Endothelial cell of umbilical vein (primary cell): Measurements from ENCODE around the gene DYNLT2. TPM values are rescaled to one million over a fixed set of nuclear protein-coding genes. Genes with fewer than 3 reads are reported as not detected.

ENCODE experiments used
- BruUV-seq: library from RNA; stranded (reverse); fragments of 400-500 nt; replicated peaks from 2 replicates; lab custom pipeline; 2021; lab: Mats Ljungman, UMichigan
- CTCF ChIA-PET: fragments of 300-600, 350-600 bp; sonication (Branson Sonifier 250); formaldehyde crosslinking; loops from one replicate; lab custom pipeline; 2021; ENCODE audit warnings: antibody characterized with exemption, inconsistent platforms; lab: Charles Lee
- POLR2A ChIA-PET: fragments of 300-600, 350-600 bp; sonication (Branson Sonifier 250); formaldehyde crosslinking; loops from one replicate; lab custom pipeline; 2021; ENCODE audit warnings: antibody characterized with exemption, inconsistent platforms; lab: Charles Lee
- DNase-seq: peaks from one replicate; pipeline ENCODE4 v3.0.0-alpha.2; 2011; ENCODE audit warnings: low read depth, low spot score
- FAIRE-seq: peaks from 2 replicates; lab custom pipeline; 2011; peaks lifted over from hg19 to GRCh38; lab: Jason Lieb, UNC
- H2AFZ ChIP-seq: 2 replicates; pipeline ENCODE4 v1.6.0; 2012; ENCODE audit warnings: low read depth, low read length, control low read depth, inconsistent platforms
- H3K27ac ChIP-seq: 2 replicates; pipeline ENCODE4 v1.5.1; 2011; ENCODE audit warnings: low read depth, mild to moderate bottlenecking, control low read depth, low read length, moderate library complexity; ENCODE audit not compliant: insufficient read depth
- H3K27me3 ChIP-seq, 2 experiments: 2 replicates each; pipeline versions ENCODE4 v1.6.0 to v1.6.1; 2011; ENCODE audit warnings: low read length in 2 of 2, mixed read lengths in 1 of 2; ENCODE audit not compliant: control insufficient read depth in 2 of 2, insufficient read depth in 2 of 2
- H3K36me3 ChIP-seq, 2 experiments: 2 replicates in 1 of 2; 3 replicates in 1 of 2; pipeline ENCODE4 v1.5.1; 2011; ENCODE audit warnings: low read length in 2 of 2, mild to moderate bottlenecking in 1 of 2, moderate library complexity in 1 of 2; ENCODE audit not compliant: control insufficient read depth in 2 of 2, insufficient read depth in 2 of 2; ENCODE audit errors: extremely low read depth in 1 of 2
- H3K4me1 ChIP-seq: 3 replicates; pipeline ENCODE4 v1.5.1; 2011; ENCODE audit warnings: mild to moderate bottlenecking, low read length; ENCODE audit not compliant: control insufficient read depth, insufficient read depth; ENCODE audit errors: extremely low read depth
- H3K4me2 ChIP-seq: 2 replicates; pipeline ENCODE4 v1.6.1; 2011; ENCODE audit warnings: low read length, control low read depth, mixed read lengths; ENCODE audit not compliant: insufficient read depth
- H3K4me3 ChIP-seq, 3 experiments: fragments of 200-600 bp in 1 of 3; sonication (generic), shearing (Covaris generic) in 1 of 3; replicated peaks in 1 of 3; 2 replicates each; pipeline ENCODE4 v1.5.1; 2011 to 2016; ENCODE audit warnings: control low read depth in 3 of 3, low read length in 3 of 3, mild to moderate bottlenecking in 2 of 3, inconsistent platforms in 1 of 3, low read depth in 1 of 3, moderate library complexity in 1 of 3; ENCODE audit not compliant: insufficient read depth in 1 of 3
- H3K79me2 ChIP-seq: 2 replicates; pipeline ENCODE4 v1.6.0; 2012; ENCODE audit warnings: low read length, inconsistent platforms; ENCODE audit not compliant: control insufficient read depth, insufficient read depth
- H3K9ac ChIP-seq: replicated peaks from 2 replicates; pipeline ENCODE3; 2011; ENCODE audit warnings: low read length, control low read depth; ENCODE audit not compliant: insufficient read depth; ENCODE audit errors: extremely low read depth
- H3K9me1 ChIP-seq: replicated peaks from 3 replicates; pipeline ENCODE4 v1.6.0; 2011; ENCODE audit warnings: mild to moderate bottlenecking, low read length; ENCODE audit not compliant: control insufficient read depth, insufficient read depth; ENCODE audit errors: extremely low read depth
- H3K9me3 ChIP-seq: replicated peaks from 2 replicates; pipeline ENCODE4 v1.5.1; 2012; ENCODE audit warnings: low read length, inconsistent platforms; ENCODE audit not compliant: control insufficient read depth, insufficient read depth
- H4K20me1 ChIP-seq: replicated peaks from 2 replicates; pipeline ENCODE3; 2011; ENCODE audit warnings: mild to moderate bottlenecking, low read length; ENCODE audit not compliant: control insufficient read depth, insufficient read depth; ENCODE audit errors: extremely low read depth
- EZH2 ChIP-seq: IDR thresholded peaks from 2 replicates; pipeline ENCODE4 v1.6.1; 2012; ENCODE audit warnings: borderline replicate concordance, low read depth, mild to moderate bottlenecking, moderate library complexity, low read length, inconsistent platforms; ENCODE audit not compliant: severe bottlenecking
- FOS ChIP-seq: IDR thresholded peaks from 2 replicates; pipeline ENCODE4 v1.6.1; 2011; ENCODE audit warnings: mild to moderate bottlenecking, low read length, moderate library complexity, borderline replicate concordance; ENCODE audit not compliant: insufficient read depth
- GATA2 ChIP-seq: IDR thresholded peaks from 2 replicates; pipeline ENCODE4 v1.7.0; 2011; ENCODE audit warnings: low read depth, mild to moderate bottlenecking, moderate library complexity, mixed read lengths, low read length; ENCODE audit not compliant: insufficient read length, insufficient read depth
- JUN ChIP-seq: IDR thresholded peaks from 2 replicates; pipeline ENCODE4 v1.6.1; 2011; ENCODE audit warnings: borderline replicate concordance, low read depth; ENCODE audit not compliant: insufficient read length, insufficient read depth
- MAX ChIP-seq: IDR thresholded peaks from 2 replicates; pipeline ENCODE4 v1.6.1; 2011; ENCODE audit not compliant: insufficient read depth, insufficient read length
- MYC ChIP-seq: IDR thresholded peaks from one replicate; pipeline ENCODE4 v1.6.1; 2011; ENCODE audit warnings: mild to moderate bottlenecking, low read depth, low read length
- POLR2A ChIP-seq: IDR thresholded peaks from 2 replicates; pipeline ENCODE4 v1.6.1; 2012; ENCODE audit warnings: low read depth, mild to moderate bottlenecking, control low read depth, low read length
- POLR2AphosphoS5 ChIP-seq: IDR thresholded peaks from 2 replicates; pipeline ENCODE4 v1.6.1; 2012; ENCODE audit warnings: low read depth, mild to moderate bottlenecking, control low read depth, low read length, moderate library complexity; ENCODE audit not compliant: insufficient read depth
- dilution Hi-C: fragments of 300-500 bp; cut with MboI; formaldehyde crosslinking; loops from one replicate; pipeline ENCODE4 v1.15.0; 2019; ENCODE audit warnings: low sequenced_read_pairs; ENCODE audit not compliant: extremely low pct_ligation_motif_present
- intact Hi-C: fragments of 100-400 bp; cut with micrococcal nuclease; formaldehyde crosslinking; loops from one replicate; pipeline ENCODE4 v1.10.0; 2022
- polyA plus RNA-seq, 4 experiments: library from polyadenylated mRNA; depleted of rRNA in 3 of 4; stranded (reverse) in 3 of 4; unstranded in 1 of 4; fragments of >200 nt; gene quantifications; 2 replicates each; pipeline versions ENCODE4 v1.2.1 to v1.2.3, GENCODE V29; 2011 to 2012; ENCODE audit warnings: missing spikeins in 1 of 4
- total RNA-seq: library from RNA; stranded (reverse); gene quantifications from 2 replicates; pipeline ENCODE4 v1.2.3, GENCODE V29; 2021
- TF ChIP-seq, protein P1 (sequence below), 2 donors: IDR thresholded peaks; 1 replicate in 1 of 2; 2 replicates in 1 of 2; pipeline ENCODE4 v1.5.1; 2011; ENCODE audit warnings: low read length in 2 of 2, mild to moderate bottlenecking in 2 of 2, moderate library complexity in 2 of 2, control low read depth in 1 of 2, inconsistent platforms in 1 of 2, low read depth in 1 of 2; ENCODE audit not compliant: insufficient read depth in 1 of 2; ENCODE audit errors: extremely low read depth in 1 of 2

Gene DYNLT2
- total and polyA plus RNA-seq, 2 donors (not counting 3 experiments of a cell fraction or from before 2014, with no cell fraction given) = 0.39 to 0.88 TPM

DNA sequence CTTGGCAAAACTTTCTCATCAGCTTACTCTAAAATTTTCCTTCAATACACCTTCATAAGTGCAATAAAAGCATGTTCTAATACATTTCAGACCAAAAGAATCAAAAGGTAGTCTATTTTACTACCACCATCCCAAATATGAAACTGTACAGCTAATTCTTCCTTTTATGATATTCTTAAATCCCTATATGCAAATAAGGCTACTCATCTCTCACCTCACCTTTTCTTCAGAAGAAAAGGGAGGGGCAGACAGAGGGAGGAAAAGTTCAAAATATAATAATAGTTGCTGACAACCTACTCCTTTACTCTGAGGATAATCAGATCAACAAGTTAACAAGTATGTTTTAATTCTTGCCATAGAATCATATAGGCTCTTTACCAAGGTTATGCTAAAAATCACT, 42.1 kb downstream of the DYNLT2 start:
- Histone ChIP-seq H2AFZ (no peak overlapping the region), H3K27ac (no peak overlapping the region), H3K9me3 (no peaks in the 10 kb centered on the region), H3K9ac (no peak overlapping the region), H3K9me1 (no peaks in the 10 kb centered on the region), H3K4me1 (peaks cover 5% of the 10 kb centered on the region), H3K36me3 (peaks cover 8 to 22% of the 10 kb centered on the region in 2 experiments), H3K4me2 (no peak overlapping the region), H3K79me2 (peaks cover 12% of the 10 kb centered on the region), H4K20me1 (no peaks in the 10 kb centered on the region), H3K27me3 (no peaks in the 10 kb centered on the region), H3K4me3 (no peak overlapping the region)
- dilution Hi-C loops = no loop called here
- intact Hi-C loops = no loop called here
- DNase-seq (no peak), FAIRE-seq (no peak)
- TF ChIP-seq MYC = no peak
- TF ChIP-seq POLR2A = no peak
- no peak for TF ChIP-seq JUN
- no peak for TF ChIP-seq FOS
- TF ChIP-seq, protein P1, sequence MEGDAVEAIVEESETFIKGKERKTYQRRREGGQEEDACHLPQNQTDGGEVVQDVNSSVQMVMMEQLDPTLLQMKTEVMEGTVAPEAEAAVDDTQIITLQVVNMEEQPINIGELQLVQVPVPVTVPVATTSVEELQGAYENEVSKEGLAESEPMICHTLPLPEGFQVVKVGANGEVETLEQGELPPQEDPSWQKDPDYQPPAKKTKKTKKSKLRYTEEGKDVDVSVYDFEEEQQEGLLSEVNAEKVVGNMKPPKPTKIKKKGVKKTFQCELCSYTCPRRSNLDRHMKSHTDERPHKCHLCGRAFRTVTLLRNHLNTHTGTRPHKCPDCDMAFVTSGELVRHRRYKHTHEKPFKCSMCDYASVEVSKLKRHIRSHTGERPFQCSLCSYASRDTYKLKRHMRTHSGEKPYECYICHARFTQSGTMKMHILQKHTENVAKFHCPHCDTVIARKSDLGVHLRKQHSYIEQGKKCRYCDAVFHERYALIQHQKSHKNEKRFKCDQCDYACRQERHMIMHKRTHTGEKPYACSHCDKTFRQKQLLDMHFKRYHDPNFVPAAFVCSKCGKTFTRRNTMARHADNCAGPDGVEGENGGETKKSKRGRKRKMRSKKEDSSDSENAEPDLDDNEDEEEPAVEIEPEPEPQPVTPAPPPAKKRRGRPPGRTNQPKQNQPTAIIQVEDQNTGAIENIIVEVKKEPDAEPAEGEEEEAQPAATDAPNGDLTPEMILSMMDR (IDR thresholded peaks at IDR 0.05; ENCODE audit: extremely low read depth in 1 of 2, insufficient read depth in 1 of 2, low read depth in 1 of 2, low read length in 2 of 2) = no peak
- no peak for TF ChIP-seq GATA2
- TF ChIP-seq EZH2 = no peak
- no peak for TF ChIP-seq MAX
- no peak for TF ChIP-seq POLR2AphosphoS5
- BruUV-seq = no TSS peak
- CTCF ChIA-PET = interaction anchor here (1.1 to 3.6 kb wide), 6 partner anchors 9 to 197 kb away, joined by 3 to 18 read pairs (median 5); no protein-coding TSS in a partner anchor
- POLR2A ChIA-PET = no interaction called here
